GM12878 (cell line): Measurements from ENCODE around the gene SHC3.

ENCODE experiments used
- FOS ChIP-seq: IDR thresholded peaks from 3 replicates; pipeline ENCODE4 v1.6.1; 2011; ENCODE audit warnings: borderline replicate concordance; ENCODE audit not compliant: insufficient read length; ENCODE audit errors: extremely low read depth
- SP1 ChIP-seq: IDR thresholded peaks from one replicate; pipeline ENCODE4 v1.6.1; 2011; ENCODE audit warnings: low read depth, low read length
- TF ChIP-seq, protein P1 (sequence below), 3 experiments: IDR thresholded peaks in 2 of 3; conservative IDR thresholded peaks in 1 of 3; 2 replicates each; pipeline ENCODE4 v1.5.1; 2011; ENCODE audit warnings: low read depth in 3 of 3, low read length in 3 of 3, mild to moderate bottlenecking in 3 of 3, control low read depth in 2 of 3, moderate library complexity in 2 of 3, inconsistent platforms in 1 of 3, mixed read lengths in 1 of 3; ENCODE audit not compliant: control insufficient read depth in 2 of 3, insufficient read depth in 1 of 3; ENCODE audit errors: extremely low read depth in 1 of 3

DNA sequence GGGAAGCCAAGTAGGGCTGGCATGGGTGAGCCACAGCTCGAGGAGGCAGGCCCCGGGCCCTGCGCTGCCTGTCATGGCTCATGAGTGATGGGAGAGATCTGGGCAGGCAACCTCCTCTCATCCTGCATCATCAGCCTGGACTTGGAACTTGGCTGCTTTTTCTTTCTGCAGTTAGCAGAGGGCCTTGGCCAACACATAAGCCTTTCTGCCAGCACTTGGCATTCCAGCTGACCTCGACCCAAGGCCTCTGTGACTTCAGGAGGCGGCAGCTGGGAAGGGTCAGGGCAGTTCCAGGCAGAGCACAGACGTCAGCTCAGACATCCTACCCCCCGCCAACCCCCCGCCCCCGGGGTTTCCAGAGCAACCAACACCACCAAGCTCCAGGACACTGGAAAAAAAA is 179.7 kb downstream of the SHC3 start:
- TF ChIP-seq, protein P1, sequence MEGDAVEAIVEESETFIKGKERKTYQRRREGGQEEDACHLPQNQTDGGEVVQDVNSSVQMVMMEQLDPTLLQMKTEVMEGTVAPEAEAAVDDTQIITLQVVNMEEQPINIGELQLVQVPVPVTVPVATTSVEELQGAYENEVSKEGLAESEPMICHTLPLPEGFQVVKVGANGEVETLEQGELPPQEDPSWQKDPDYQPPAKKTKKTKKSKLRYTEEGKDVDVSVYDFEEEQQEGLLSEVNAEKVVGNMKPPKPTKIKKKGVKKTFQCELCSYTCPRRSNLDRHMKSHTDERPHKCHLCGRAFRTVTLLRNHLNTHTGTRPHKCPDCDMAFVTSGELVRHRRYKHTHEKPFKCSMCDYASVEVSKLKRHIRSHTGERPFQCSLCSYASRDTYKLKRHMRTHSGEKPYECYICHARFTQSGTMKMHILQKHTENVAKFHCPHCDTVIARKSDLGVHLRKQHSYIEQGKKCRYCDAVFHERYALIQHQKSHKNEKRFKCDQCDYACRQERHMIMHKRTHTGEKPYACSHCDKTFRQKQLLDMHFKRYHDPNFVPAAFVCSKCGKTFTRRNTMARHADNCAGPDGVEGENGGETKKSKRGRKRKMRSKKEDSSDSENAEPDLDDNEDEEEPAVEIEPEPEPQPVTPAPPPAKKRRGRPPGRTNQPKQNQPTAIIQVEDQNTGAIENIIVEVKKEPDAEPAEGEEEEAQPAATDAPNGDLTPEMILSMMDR (IDR thresholded peaks at IDR 0.05 in 2 of 3, conservative IDR thresholded peaks at IDR 0.05 in 1 of 3; ENCODE audit: control insufficient read depth in 2 of 3, extremely low read depth in 1 of 3, insufficient read depth in 1 of 3, low read depth in 3 of 3, low read length in 3 of 3), result no peak
- TF ChIP-seq SP1, result no peak
- TF ChIP-seq FOS, result no peak
